HEK293 (cell line): ENCODE measurements around the gene ARMC12.

Source experiments
- CTCF ChIA-PET: fragments of 350-600 bp; formaldehyde crosslinking; extraction: SDS; loops from one replicate; lab custom pipeline; 2021; ENCODE audit warnings: antibody characterized with exemption; lab: Yijun Ruan, JAX
- POLR2A ChIA-PET: fragments of 300-600 bp; formaldehyde crosslinking; extraction: SDS; loops from one replicate; lab custom pipeline; 2020; ENCODE audit warnings: antibody characterized with exemption, inconsistent platforms; lab: Yijun Ruan, JAX
- H3K27ac ChIP-seq: fragments of 200-500 bp; sonication (Bioruptor generic); 2 replicates; pipeline ENCODE4 v1.5.1; 2014; ENCODE audit warnings: low read depth, low read length, control low read depth, inconsistent platforms; ENCODE audit errors: extremely low read depth
- H3K36me3 ChIP-seq, 2 experiments: fragments of 200-500 bp in 1 of 2; sonication (Bioruptor generic) in 1 of 2; 1 replicate in 1 of 2; 2 replicates in 1 of 2; pipeline ENCODE4 v1.5.1; 2014 to 2017; ENCODE audit warnings: inconsistent platforms in 2 of 2, low read length in 2 of 2; ENCODE audit not compliant: control insufficient read depth in 2 of 2, insufficient read depth in 1 of 2
- H3K4me1 ChIP-seq: fragments of 200-500 bp; sonication (Bioruptor generic); 2 replicates; pipeline ENCODE4 v1.5.1; 2014; ENCODE audit warnings: mild to moderate bottlenecking, low read length, inconsistent platforms; ENCODE audit not compliant: control insufficient read depth, insufficient read depth
- H3K4me3 ChIP-seq: 2 replicates; pipeline ENCODE4 v1.5.1; 2011; ENCODE audit warnings: low read depth, mild to moderate bottlenecking, control low read depth, low read length, moderate library complexity
- H3K9me3 ChIP-seq: fragments of 200-500 bp; sonication (Bioruptor generic); 2 replicates; pipeline ENCODE4 v1.5.1; 2014; ENCODE audit warnings: low read depth, low read length, inconsistent platforms; ENCODE audit not compliant: control insufficient read depth, insufficient read depth
- HIC1 ChIP-seq: fragments of 450-650 bp; formaldehyde crosslinking; IDR thresholded peaks from 2 replicates; pipeline ENCODE4 v1.5.1; 2016; ENCODE audit warnings: missing biosample characterization, missing genetic modification characterization
- HOXA7 ChIP-seq: sonication (generic); formaldehyde crosslinking; IDR thresholded peaks from 2 replicates; pipeline ENCODE4 v1.8.1; 2022; ENCODE audit warnings: missing genetic modification reagents, borderline replicate concordance
- KLF17 ChIP-seq: fragments of 450-650 bp; formaldehyde crosslinking; IDR thresholded peaks from 2 replicates; pipeline ENCODE4 v1.5.1; 2016; ENCODE audit warnings: missing biosample characterization, missing genetic modification characterization
- PBX3 ChIP-seq: sonication (generic); formaldehyde crosslinking; IDR thresholded peaks from 2 replicates; pipeline ENCODE4 v1.8.1; 2022; ENCODE audit warnings: mild to moderate bottlenecking, moderate library complexity, missing genetic modification reagents
- PRDM1 ChIP-seq: fragments of 450-650 bp; formaldehyde crosslinking; IDR thresholded peaks from 2 replicates; pipeline ENCODE4; 2016; ENCODE audit warnings: missing biosample characterization, missing genetic modification characterization
- ZBTB21 ChIP-seq: fragments of 450-650 bp; formaldehyde crosslinking; IDR thresholded peaks from 2 replicates; pipeline ENCODE4 v1.5.1; 2017; ENCODE audit warnings: missing biosample characterization, missing genetic modification characterization
- ZBTB26 ChIP-seq: fragments of 450-650 bp; formaldehyde crosslinking; optimal IDR thresholded peaks from 2 replicates; pipeline ENCODE3; 2016; ENCODE audit warnings: missing biosample characterization, mild to moderate bottlenecking, missing genetic modification characterization
- ZBTB7A ChIP-seq: fragments of 450-650 bp; formaldehyde crosslinking; IDR thresholded peaks from 2 replicates; pipeline ENCODE4 v1.5.1; 2016; ENCODE audit warnings: low read depth, missing biosample characterization, missing genetic modification characterization
- ZNF19 ChIP-seq: fragments of 450-650 bp; formaldehyde crosslinking; IDR thresholded peaks from 2 replicates; pipeline ENCODE4; 2016; ENCODE audit warnings: missing biosample characterization, missing genetic modification characterization, low read depth
- ZNF221 ChIP-seq: fragments of 450-650 bp; formaldehyde crosslinking; IDR thresholded peaks from 2 replicates; pipeline ENCODE4 v1.5.1; 2017; ENCODE audit warnings: missing biosample characterization, missing genetic modification characterization, borderline replicate concordance
- ZNF24 ChIP-seq: fragments of 450-650 bp; formaldehyde crosslinking; IDR thresholded peaks from 2 replicates; pipeline ENCODE4 v1.5.1; 2016; ENCODE audit warnings: missing biosample characterization, missing genetic modification characterization
- ZNF248 ChIP-seq: fragments of 450-650 bp; formaldehyde crosslinking; IDR thresholded peaks from 2 replicates; pipeline ENCODE4 v1.5.1; 2017; ENCODE audit warnings: missing biosample characterization, missing genetic modification characterization
- ZNF266 ChIP-seq: fragments of 450-650 bp; formaldehyde crosslinking; IDR thresholded peaks from 2 replicates; pipeline ENCODE4 v1.5.1; 2016; ENCODE audit warnings: missing biosample characterization, missing genetic modification characterization, low read depth
- ZNF362 ChIP-seq: fragments of 450-650 bp; formaldehyde crosslinking; IDR thresholded peaks from 2 replicates; pipeline ENCODE4 v1.5.1; 2016; ENCODE audit warnings: missing biosample characterization, missing genetic modification characterization
- ZNF416 ChIP-seq: fragments of 450-650 bp; formaldehyde crosslinking; IDR thresholded peaks from 2 replicates; pipeline ENCODE4 v1.5.1; 2016; ENCODE audit warnings: missing biosample characterization, missing genetic modification characterization
- ZNF549 ChIP-seq: fragments of 450-650 bp; IDR thresholded peaks from 2 replicates; pipeline ENCODE4 v1.5.1; 2018; ENCODE audit warnings: missing biosample characterization, missing genetic modification characterization, mild to moderate bottlenecking, inconsistent platforms, moderate library complexity
- ZNF585B ChIP-seq: fragments of 450-650 bp; formaldehyde crosslinking; IDR thresholded peaks from 2 replicates; pipeline ENCODE4 v1.5.1; 2016; ENCODE audit warnings: missing biosample characterization, missing genetic modification characterization
- ZNF777 ChIP-seq: fragments of 450-650 bp; formaldehyde crosslinking; IDR thresholded peaks from 2 replicates; pipeline ENCODE4 v1.5.1; 2017; ENCODE audit warnings: missing biosample characterization, missing genetic modification characterization, borderline replicate concordance
- ZNF791 ChIP-seq: fragments of 450-650 bp; formaldehyde crosslinking; IDR thresholded peaks from 2 replicates; pipeline ENCODE4 v1.5.1; 2016; ENCODE audit warnings: missing biosample characterization, missing genetic modification characterization
- ZNF830 ChIP-seq: fragments of 450-650 bp; IDR thresholded peaks from 2 replicates; pipeline ENCODE4 v1.5.0; 2018; ENCODE audit warnings: missing biosample characterization, missing genetic modification characterization, low read depth, mild to moderate bottlenecking, moderate library complexity
- ZSCAN18 ChIP-seq: fragments of 450-650 bp; formaldehyde crosslinking; IDR thresholded peaks from 2 replicates; pipeline ENCODE4 v1.5.1; 2016; ENCODE audit warnings: missing biosample characterization, missing genetic modification characterization
- ZSCAN23 ChIP-seq: fragments of 450-650 bp; formaldehyde crosslinking; IDR thresholded peaks from 2 replicates; pipeline ENCODE4 v1.5.1; 2016; ENCODE audit warnings: missing biosample characterization, missing genetic modification characterization

The ARMC12 gene

GRCh38 chr6:35722121-35722761 lies 14.6 kb upstream of the ARMC12 start (continued):
- TF ChIP-seq ZNF777 (no peak), ZNF830 (tag by site-specific recombination) (no peak)

GRCh38 chr6:35723587-35723986 lies 13.2 kb upstream of the ARMC12 start:
- POLR2A ChIA-PET = no interaction called here
- Histone ChIP-seq H3K27ac (0 out of 2 replicates have a peak overlapping the region, but pooled peaks have one; percentile 14), H3K4me3 (no peak overlapping the region), H3K9me3 (no peaks in the 10 kb centered on the region), H3K36me3 (no peaks in the 10 kb centered on the region), H3K4me1 (peaks cover 20% of the 10 kb centered on the region)
- TF ChIP-seq PRDM1 (tag by site-specific recombination) (peak; percentile 37), ZNF585B (no peak)
- CTCF ChIA-PET = interaction anchor here (0.6 kb wide), 1 partner anchor 15 kb away, joined by 3 read pairs; no protein-coding TSS in a partner anchor

- peaks cover 20% of the 10 kb centered on the region for H3K4me1 ChIP-seq
- ChIA-PET POLR2A (no interaction called here), CTCF (interaction anchor here (0.7 kb wide), 1 partner anchor 13 kb away, joined by 3 read pairs; no protein-coding TSS in a partner anchor)
- H3K4me3 ChIP-seq = no peak overlapping the region
- H3K9me3 ChIP-seq = no peaks in the 10 kb centered on the region
- TF ChIP-seq HOXA7 (CRISPR knock-in tag) (no peak), PBX3 (CRISPR knock-in tag) (no peak), ZNF416 (tag by site-specific recombination) (no peak), ZNF24 (tag by site-specific recombination) (no peak), ZNF791 (tag by site-specific recombination) (no peak)
- H3K27ac ChIP-seq = no peak overlapping the region
- no peaks in the 10 kb centered on the region for H3K36me3 ChIP-seq
Measured at GRCh38 chr6:35724059-35724458, 12.8 kb upstream of the ARMC12 start.

GRCh38 chr6:35724471-35724870 lies 12.4 kb upstream of the ARMC12 start:
- ChIA-PET CTCF (interaction anchor here (0.7 kb wide), 1 partner anchor 13 kb away, joined by 3 read pairs; no protein-coding TSS in a partner anchor), POLR2A (no interaction called here)
- Histone ChIP-seq H3K4me1 (peaks cover 20% of the 10 kb centered on the region), H3K4me3 (no peak overlapping the region), H3K27ac (no peak overlapping the region), H3K9me3 (no peaks in the 10 kb centered on the region), H3K36me3 (no peaks in the 10 kb centered on the region)
- TF ChIP-seq ZSCAN23 (tag by site-specific recombination) (no peak), ZNF19 (tag by site-specific recombination) (no peak), ZBTB7A (tag by site-specific recombination) (no peak), HIC1 (tag by site-specific recombination) (no peak), ZBTB26 (tag by site-specific recombination) (no peak), ZNF221 (no peak), ZBTB21 (tag by site-specific recombination) (no peak), ZNF549 (no peak), ZSCAN18 (no peak), ZNF362 (no peak), KLF17 (tag by site-specific recombination) (no peak), ZNF266 (tag by site-specific recombination) (no peak), ZNF248 (no peak)
